ENCODE data around the gene RNF169.

GRCh38 chr11:74717221-74717969, 31.3 kb upstream of the RNF169 start:
- TF ChIP-seq CEBPB (IDR thresholded peaks at IDR 0.05; ENCODE audit: low read depth, low read length) (no peak), RCOR1 (IDR thresholded peaks at IDR 0.05; ENCODE audit: insufficient replicate concordance, low read length) (no peak), POLR2A (IDR thresholded peaks at IDR 0.05; ENCODE audit: low read depth, low read length) (no peak), MAFK (IDR thresholded peaks at IDR 0.05; ENCODE audit: low read depth, low read length) (no peak), CTCF (conservative IDR thresholded peaks at IDR 0.05; ENCODE audit: low read depth, low read length) (no peak), FOS (IDR thresholded peaks at IDR 0.05; ENCODE audit: low read depth, low read length) (no peak)
